ENCODE measurements around the gene NDUFS7.

Gene NDUFS7

DNA sequence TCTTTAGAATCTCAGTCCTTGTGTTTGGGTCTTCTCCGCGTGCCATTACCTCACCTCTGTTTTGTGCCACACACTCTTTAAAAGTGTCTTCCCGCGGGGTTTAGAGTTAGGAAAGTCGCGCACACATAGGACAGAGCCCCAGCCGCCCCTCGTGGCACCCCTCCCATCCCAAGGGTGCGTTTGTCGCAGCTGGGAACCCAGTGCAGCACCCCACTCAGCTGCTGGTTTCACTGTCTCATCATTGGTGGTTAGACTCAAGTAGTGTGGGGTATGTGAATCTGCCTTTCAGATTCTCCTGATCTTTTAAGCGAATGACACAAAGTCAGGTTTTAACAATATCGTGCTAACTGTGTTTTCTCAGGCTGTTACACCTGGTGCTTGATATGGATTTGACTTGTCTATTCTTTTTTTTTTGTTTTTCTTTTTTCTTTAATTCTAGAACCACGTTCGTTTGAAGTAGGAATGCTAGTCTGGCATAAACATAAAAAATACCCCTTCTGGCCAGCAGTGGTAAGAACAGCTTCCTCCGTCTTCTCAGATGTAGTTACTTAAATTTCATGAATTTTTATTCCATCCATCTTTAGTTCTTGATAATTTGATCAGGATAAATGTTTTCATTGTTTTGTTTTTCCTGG is 19.5 kb upstream of the NDUFS7 start:
- DNase-seq (ENCODE audit: low spot score) = no peak

DNA sequence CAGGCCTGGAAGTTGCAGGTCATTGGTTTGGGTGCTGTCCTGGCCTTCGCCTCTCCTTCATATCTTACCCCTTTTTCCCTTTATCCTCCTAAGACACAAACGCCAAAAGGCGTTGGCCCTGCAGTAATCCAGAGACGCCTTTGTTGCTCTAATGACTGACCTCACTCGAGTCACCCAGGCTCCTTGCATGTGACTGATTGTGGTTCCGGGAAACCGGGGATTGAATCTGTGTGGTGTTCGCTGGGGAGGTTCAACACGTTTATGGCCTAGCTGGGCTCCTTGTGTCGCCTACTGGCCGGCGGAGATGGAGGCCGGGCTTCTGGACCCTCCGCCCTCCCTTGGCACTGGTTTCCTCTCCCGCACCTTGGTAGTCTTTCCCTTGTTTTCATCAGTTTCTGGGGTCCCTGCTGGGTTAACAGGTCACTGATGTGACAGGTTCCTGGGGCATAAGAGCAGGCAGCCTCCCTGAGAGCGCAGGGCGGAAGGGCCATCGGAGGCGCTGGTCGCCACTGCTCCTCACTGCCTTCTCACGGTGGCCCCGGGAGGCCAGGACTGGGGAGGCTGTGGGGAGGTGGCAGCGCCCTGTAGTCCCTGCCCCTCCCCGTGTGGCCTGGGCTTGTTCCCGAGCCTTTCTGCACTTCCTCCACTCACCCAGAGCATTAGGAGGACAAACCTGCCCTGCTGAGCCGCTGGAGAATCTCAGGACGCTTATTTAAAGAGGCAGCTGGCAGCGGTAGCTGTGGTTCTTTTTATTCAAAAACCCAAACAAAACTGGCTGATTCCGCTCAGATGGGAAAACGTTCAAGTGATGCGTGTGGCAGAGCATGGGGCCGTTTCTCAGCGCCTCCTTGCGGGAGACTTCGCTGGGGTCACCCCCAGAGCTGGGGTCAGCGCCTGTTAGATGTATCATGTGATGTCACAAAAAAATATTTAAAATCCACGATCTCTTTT is 18.1 kb upstream of the NDUFS7 start:
- no peak for DNase-seq (ENCODE audit: low spot score)

DNA sequence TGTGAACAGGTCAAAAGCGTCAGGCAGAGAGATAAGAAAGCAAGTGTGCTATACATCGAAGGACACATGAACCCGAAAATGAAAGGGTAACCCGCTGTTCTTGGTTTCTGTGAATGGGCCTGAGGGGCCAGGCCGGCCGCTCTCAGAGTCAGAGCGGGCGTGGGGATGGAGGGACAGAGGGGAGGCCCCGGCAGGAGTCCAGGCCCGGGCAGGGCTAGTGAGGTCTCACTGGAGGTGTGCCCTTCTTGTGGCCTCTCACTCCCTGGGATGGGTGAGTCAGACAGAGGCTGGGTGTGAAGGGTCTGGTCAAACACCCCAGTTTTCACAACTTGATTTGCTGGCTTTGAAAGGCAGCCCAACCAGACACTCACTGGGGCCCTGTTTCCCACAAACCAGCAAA is 17.4 kb upstream of the NDUFS7 start:
- no peak for DNase-seq (ENCODE audit: low spot score)

DNA sequence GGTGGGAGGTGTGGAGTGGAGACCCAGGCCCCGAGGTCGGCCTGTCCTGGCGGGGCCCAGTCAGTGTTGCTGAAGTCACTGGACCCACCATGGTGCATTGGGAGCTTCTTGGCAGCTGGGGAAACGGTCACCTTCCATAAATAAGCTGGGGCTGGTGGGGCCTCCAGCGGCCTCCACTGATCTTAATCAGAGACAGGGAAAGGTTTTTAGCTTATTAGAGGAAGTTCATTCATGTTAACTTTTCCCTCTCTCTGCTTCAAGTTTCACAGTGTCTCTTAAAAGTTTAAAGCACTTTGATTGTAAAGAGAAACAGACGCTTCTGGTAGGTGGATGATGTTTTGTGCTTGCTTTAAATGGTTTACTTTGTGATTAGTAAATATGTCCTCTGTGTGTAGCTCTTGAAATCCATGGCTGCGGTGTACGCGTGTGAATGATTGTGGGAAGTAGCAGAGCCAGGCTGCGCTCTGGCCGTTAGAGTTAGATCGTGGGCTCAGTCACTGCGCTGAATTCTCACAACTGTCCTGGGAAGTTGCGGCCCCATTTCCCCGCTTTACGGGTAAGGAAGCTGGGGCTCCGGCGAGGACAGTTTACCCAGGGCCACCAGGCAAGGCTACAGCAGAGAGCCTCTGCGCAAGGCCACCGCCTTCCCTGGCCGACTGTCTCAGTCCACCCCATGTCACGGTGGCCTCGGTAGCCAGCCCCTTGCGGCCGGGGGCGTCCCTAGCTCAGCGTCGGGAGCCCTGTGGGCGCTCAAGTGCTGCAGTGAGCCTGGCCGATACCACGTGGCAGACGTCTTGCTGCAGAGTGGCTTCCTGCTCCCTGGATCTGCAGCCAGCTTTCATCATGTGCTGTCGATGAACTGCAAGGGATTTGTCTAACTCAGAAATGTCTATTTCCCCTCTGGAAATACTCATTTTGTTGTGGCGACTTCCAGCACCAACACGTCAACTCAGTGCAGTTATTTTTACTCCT is 16.5 kb upstream of the NDUFS7 start:
- DNase-seq (ENCODE audit: low spot score) = no peak

DNA sequence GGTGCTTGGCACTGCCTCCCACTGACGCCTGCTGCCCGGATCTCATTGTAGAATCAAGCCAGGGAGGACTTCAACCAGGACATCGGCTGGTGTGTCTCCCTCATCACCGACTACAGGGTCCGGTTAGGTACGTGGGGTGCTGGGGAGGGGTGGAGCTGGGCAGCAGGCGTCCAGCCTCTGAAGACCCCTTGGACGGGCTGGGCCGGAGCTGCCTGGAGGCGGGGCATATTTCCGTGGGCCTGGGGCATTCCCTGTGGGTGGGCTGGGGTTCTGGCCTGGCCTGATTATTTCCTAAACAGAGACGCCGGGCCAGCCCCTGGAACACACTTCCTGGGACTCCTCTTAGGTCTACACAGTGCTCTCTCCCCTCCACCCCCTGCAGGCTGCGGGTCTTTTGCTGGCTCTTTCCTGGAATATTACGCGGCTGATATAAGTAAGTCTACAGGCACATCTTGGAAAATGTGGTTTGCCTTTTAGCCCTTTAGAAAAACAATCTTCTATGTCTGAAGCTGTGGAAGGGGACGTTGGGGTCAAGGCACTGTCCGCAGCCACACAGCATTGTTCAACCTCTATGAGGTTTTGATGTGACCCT is 14.4 kb upstream of the NDUFS7 start:
- DNase-seq (ENCODE audit: low spot score) = no peak

GRCh38 chr19:1370579-1371361 is 12.9 kb upstream of the NDUFS7 start:
- no peak for DNase-seq (ENCODE audit: low spot score)

GRCh38 chr19:1373042-1373533 is 10.6 kb upstream of the NDUFS7 start:
- DNase-seq (ENCODE audit: low spot score) = no peak

DNA sequence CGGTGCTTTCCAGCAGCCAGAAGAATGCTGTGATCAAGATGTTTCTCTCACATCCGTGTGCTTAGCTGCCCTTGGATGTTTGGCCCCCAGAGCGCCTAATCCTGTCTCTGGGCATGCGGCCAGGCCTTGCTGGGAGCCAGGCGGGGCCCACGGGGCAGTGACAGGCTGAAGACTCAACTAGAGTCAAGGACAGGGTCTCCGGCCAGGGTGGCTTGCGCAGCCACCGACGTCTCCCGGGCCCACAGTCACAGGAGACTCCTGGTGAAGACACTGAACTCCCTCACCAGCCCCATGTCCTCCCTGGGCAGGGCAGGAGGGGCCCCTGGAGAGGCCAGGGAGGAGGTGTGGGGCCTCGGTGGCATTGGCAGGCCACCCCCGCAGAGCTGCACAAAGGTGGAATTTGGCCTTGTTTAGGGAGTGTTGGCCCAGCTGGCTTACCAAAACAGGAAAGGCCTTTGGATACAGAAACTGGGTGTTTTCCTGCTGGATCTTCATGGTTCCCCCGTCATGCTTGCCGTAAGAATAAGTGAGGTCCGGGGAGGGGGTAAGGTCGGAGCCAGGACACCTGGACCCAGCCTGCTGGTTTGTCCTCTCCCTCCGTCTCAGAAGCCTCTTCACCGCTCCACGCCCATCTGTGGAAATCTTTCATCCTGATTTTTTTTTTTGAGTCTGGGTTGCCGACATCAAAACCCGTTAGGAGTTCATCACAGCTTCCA is 10.0 kb upstream of the NDUFS7 start:
- no peak for DNase-seq (ENCODE audit: low spot score)

GRCh38 chr19:1374250-1374577 is 9.5 kb upstream of the NDUFS7 start:
- no peak for DNase-seq (ENCODE audit: low spot score)

- no peak for DNase-seq (ENCODE audit: low spot score)
These were observed 7.3 kb upstream of the NDUFS7 start for GRCh38 chr19:1376415-1376805.

DNA sequence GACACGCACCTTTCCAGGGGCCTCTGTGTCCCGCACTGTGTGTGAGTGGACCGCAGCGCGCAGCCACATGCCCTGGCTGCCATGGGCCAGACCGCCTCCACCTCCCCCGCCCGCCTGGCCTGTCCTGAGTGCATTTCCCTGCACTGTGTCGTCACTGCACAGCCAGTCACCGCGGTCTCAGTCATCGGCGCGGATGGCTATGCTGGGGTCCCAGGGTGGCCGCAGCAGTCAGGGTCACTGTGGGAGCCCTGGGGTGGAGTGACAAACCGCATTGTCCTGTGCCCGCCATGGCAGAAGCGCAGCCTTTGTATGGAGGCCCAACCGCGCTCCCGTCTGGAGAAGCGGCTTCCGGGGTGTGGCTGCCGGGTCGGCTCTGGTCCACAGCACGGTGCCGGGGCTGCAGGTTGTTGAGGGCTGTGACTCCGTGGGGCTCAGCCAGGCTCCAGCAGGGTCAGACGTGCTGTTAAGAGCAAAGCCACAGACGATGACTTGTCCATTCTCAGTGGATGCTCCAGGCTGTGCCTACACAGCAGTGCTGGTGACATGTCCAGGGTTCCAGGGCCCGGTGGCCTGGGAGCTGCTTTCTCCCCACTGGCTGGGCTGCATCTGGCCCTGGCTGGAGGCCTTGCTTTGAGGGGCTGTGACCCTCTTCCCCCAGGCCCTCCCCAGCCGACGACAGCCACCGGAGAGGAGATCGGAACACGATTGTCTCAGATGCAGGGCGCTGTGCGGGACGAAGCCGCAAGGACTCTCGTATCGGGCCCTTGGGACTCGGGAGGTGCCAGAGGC is 6.3 kb upstream of the NDUFS7 start:
- no peak for DNase-seq (ENCODE audit: low spot score)

DNA sequence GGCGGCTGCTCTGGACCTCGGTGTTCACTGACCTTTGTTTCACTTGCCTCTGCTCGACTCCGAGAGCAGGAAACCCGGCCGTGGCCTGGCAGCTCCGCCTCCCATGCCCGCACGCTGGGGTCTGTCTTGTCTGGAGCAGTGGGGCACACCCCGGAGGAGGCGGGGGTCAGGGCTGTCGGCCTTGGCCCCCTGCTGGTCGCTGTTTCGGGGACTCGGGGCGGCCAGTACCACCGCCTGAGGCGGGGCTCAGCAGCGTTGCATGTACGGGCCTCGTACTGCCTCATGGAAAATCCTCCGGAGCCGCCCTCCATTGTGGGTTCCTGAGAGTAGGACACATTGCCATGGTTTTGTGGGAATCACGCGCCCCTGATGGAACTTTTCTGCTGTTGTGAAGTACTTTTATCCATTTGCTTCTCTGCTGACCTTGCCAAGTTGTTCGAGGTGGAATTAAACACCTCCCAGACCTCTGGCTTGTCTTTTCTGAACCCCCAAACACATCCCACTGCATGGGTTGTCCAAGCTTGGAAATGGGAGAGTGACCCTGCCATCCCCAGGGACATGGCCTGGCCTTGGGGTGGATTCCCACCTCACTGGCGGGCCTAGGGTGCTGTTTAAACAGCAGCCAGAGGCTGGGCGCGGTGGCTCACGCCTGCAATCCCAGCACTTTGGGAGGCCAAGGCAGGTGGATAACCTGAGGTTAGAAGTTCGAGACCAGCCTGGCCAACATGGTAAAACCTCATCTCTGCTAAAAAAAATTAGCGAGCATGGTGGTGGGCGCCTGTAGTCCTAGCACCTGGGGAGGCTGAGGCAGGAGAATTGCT is 5.5 kb upstream of the NDUFS7 start:
- DNase-seq (ENCODE audit: low spot score) = no peak

DNA sequence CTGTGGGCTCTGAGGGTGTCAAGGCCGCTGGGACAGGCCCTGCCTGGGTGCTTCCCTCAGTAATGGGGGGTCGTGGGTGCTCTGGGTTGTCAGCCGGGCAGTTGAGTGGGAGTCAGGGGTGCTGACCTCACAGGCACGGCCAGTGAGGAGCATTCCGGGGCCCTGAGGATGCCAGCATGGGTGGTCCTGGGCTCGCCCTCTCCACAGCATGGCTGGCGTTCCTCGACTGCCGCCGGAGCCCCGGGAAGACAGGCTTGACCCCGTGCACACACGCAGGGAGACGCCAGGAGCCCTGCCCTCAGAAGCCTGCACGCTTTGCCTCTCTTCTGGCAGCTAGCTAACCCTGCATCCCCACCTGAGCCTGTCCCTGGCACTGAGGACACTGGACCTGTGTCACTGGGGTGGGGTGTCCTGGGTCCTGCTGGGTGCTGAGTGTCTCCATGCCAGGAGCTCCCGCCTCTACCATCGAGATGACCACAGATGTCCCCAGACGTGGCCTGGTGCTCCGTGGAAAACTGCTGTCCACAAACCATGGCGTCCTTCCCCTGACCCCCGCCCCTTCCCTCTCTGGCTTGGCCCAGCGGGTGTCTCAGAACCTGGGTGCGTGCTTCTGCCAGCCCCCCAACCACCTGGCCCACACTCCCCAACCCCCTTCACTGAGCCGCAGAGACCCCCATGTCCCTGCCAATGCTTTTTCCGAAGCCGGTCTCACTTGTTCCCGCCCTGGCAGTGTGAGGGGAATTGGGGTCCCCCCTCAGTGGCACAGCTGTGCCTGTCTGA is 4.4 kb upstream of the NDUFS7 start:
- DNase-seq (ENCODE audit: low spot score) = no peak

- no peak for DNase-seq (ENCODE audit: low spot score)
These were observed 3.7 kb upstream of the NDUFS7 start for GRCh38 chr19:1379961-1380489.

GRCh38 chr19:1382250-1382649 is 1.5 kb upstream of the NDUFS7 start:
- no peak for DNase-seq (ENCODE audit: low spot score)

GRCh38 chr19:1383017-1383311 is 743 bp upstream of the NDUFS7 start:
- DNase-seq (ENCODE audit: low spot score) = peak; percentile 82

DNA sequence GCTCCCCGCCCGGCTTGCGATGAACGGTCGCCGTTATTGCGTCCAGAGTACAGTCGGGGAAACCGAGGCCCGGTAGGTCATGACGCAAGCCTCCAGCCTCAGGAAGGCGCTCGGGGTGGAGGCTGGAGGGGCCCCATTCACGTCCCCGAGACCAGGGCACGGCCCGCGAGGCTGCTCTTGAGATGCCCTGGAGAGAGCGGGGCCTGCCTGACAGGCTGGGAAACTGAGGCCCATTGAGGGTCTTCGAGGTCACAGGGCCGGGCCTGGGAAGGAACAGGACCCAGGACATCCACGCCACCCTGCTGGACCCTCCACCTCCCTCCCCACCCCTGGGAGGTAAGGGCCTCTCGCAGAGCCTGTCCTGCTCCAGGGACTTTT is 367 bp downstream of the NDUFS7 start:
- no peak for DNase-seq (ENCODE audit: low spot score)
